Colonic mucosa (tissue), 4 donors: Measurements from ENCODE around the gene ATP6V0D1. TPM values are rescaled to one million over a fixed set of nuclear protein-coding genes. Genes with fewer than 3 reads are reported as not detected.

Source experiments
- DNase-seq: peaks from one replicate; pipeline ENCODE4 v3.0.0-alpha.2; 2020
- H3K27ac ChIP-seq: fragments of 200-600 bp; one replicate; pipeline ENCODE4 v1.8.0; 2021
- H3K27me3 ChIP-seq: fragments of 200-600 bp; one replicate; pipeline ENCODE4 v1.8.0; 2021
- H3K36me3 ChIP-seq: fragments of 200-600 bp; one replicate; pipeline ENCODE4 v1.8.0; 2021
- H3K4me1 ChIP-seq: fragments of 200-600 bp; one replicate; pipeline ENCODE4 v1.8.0; 2021; ENCODE audit warnings: mild to moderate bottlenecking
- H3K4me3 ChIP-seq: fragments of 200-600 bp; one replicate; pipeline ENCODE4 v1.8.0; 2021
- H3K9ac ChIP-seq, 2 donors: one replicate each; pipeline ENCODE4 v1.7.0; 2013; ENCODE audit warnings: control low read depth in 2 of 2, low read depth in 2 of 2, low read length in 2 of 2
- H3K9me3 ChIP-seq: fragments of 200-600 bp; one replicate; pipeline ENCODE4 v1.8.0; 2021
- CTCF ChIP-seq: fragments of 200-600 bp; IDR thresholded peaks from one replicate; pipeline ENCODE4 v1.8.0; 2022; ENCODE audit warnings: antibody characterized with exemption, mild to moderate bottlenecking
- intact Hi-C: fragments of 100-400 bp; cut with DNase I; formaldehyde crosslinking; loops from one replicate; pipeline ENCODE4 v1.14.1; 2022
- total RNA-seq, 2 donors: library from RNA; stranded (reverse); fragmentation: NEBNext Ultra II Directional in 1 of 2; extraction: Animal tissue kit (Norgen Biotek cat#: 25700) in 1 of 2; gene quantifications; one replicate each; pipeline ENCODE4 v1.2.1, GENCODE V29; 2021
- donor health status: healthy.
- donor health status: DM: no; HTN: no; CAD: no.
- donor health status: DM: no; HTN: no; CAD: no.

ATP6V0D1 gene
- total RNA-seq, 2 donors from 2014 or later = 194 to 195 TPM

- no peaks in the 10 kb centered on the region for H3K9me3 ChIP-seq
- H3K9ac ChIP-seq = no peak overlapping the region
- no peak overlapping the region for H3K4me3 ChIP-seq
- H3K27ac ChIP-seq = no peak overlapping the region
- H3K36me3 ChIP-seq = no peaks in the 10 kb centered on the region
- no peak for TF ChIP-seq CTCF
- no peak for DNase-seq
- H3K4me1 ChIP-seq = no peaks in the 10 kb centered on the region
- intact Hi-C loops = no loop called here
- H3K27me3 ChIP-seq = no peaks in the 10 kb centered on the region
These were observed 28.1 kb upstream of the ATP6V0D1 start for GRCh38 chr16:67509016-67509415.

DNA sequence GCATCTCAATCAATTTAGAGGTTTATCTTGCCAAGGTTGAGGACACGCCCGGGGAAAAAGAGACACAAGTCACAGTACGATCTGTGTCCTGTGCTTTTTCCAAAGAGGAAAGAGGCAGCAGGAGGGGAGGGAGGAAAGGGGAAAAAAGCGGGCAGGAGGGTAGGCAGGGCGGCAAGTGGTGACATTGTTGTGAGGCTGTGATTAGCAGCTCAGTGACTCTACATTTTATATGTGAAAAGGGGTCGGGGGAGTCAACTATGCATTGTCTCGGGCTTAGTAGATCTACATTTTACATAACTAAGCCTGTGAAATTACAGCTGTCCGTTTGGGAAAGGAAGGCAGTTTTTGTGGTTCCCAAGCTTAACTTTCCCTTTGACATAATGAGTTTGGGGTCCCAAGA is 25.5 kb upstream of the ATP6V0D1 start:
- DNase-seq = no peak
- TF ChIP-seq CTCF = no peak
- Histone ChIP-seq H3K27ac (no peak overlapping the region), H3K4me3 (no peak overlapping the region), H3K9me3 (no peaks in the 10 kb centered on the region), H3K27me3 (no peaks in the 10 kb centered on the region), H3K9ac (no peak overlapping the region), H3K36me3 (no peaks in the 10 kb centered on the region), H3K4me1 (no peaks in the 10 kb centered on the region)
- intact Hi-C loops = no loop called here

DNA sequence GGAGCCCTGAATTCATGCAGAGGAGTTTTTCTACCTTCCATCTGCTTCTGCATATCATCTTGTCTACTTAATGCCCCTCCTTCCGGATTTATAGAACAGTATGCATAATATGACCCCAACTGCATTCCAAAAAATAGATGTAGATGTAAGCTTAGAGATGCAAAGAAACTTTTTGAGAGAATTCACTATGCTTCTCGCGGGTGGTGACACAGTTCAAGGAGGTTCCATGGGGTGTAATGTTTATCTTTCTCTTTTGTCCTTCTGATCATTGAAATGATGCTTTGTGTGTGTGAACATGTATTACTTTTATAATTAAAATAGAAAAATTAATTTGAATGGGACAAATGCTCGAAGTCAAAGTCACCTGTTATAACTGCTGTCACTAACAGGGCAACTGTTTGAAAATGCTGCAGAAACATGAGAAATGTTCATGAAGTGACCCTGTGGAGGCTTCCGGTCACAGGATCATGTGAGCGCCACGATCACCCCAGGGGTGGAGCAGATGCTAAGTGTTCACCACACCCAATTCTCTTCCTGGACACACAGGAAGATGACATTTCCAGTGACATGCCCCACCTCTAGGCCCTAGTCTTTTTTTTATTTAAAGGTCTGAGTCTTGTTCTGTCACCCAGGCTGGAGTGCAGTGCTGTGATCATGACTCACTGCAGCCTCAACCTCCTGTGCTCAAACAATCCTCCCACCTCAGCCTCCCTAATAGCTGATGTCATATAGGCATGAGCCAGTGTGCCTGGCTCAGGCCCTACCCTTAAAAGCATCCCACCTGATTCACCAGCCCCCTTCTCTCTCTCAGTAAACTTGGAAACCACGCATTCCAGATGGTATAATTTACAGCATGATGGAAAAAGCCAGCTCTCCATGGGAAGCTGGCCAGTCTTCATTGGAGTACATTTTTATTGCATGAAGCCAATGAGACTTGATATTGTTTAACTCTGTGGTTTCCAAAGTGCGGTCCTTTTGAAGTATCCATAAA is 23.4 kb upstream of the ATP6V0D1 start:
- Histone ChIP-seq H3K4me3 (no peak overlapping the region), H3K27ac (peak overlapping the region; percentile 46), H3K27me3 (no peaks in the 10 kb centered on the region), H3K9ac (no peak overlapping the region), H3K4me1 (no peaks in the 10 kb centered on the region), H3K9me3 (no peaks in the 10 kb centered on the region), H3K36me3 (no peaks in the 10 kb centered on the region)
- intact Hi-C loops = no loop called here
- no peak for TF ChIP-seq CTCF
- peak; percentile 68 for DNase-seq

DNA sequence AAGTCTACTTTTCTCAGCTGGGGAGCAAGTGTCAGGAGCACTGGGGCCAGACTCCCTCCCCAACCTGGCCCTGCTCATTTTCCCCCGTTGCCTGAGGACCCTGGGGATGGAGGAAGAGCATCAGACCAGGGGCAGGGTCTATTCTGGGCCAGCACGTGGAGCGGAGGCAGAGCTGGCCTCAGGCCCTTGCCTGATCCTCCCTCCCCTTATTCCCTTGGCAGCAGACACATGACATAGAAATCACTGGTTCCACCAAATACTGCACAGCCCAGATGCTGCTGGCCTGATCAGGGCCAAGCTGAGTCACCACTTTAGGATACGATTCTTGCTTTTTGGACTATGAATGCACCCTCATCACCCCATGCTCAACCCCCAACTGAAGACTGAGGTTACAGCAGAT is 18.1 kb upstream of the ATP6V0D1 start:
- Histone ChIP-seq H3K9ac (no peak overlapping the region), H3K9me3 (no peaks in the 10 kb centered on the region), H3K36me3 (no peaks in the 10 kb centered on the region), H3K27me3 (no peaks in the 10 kb centered on the region), H3K4me1 (no peaks in the 10 kb centered on the region), H3K27ac (no peak overlapping the region), H3K4me3 (no peak overlapping the region)
- no peak for DNase-seq
- TF ChIP-seq CTCF = no peak
- intact Hi-C loops = no loop called here

DNA sequence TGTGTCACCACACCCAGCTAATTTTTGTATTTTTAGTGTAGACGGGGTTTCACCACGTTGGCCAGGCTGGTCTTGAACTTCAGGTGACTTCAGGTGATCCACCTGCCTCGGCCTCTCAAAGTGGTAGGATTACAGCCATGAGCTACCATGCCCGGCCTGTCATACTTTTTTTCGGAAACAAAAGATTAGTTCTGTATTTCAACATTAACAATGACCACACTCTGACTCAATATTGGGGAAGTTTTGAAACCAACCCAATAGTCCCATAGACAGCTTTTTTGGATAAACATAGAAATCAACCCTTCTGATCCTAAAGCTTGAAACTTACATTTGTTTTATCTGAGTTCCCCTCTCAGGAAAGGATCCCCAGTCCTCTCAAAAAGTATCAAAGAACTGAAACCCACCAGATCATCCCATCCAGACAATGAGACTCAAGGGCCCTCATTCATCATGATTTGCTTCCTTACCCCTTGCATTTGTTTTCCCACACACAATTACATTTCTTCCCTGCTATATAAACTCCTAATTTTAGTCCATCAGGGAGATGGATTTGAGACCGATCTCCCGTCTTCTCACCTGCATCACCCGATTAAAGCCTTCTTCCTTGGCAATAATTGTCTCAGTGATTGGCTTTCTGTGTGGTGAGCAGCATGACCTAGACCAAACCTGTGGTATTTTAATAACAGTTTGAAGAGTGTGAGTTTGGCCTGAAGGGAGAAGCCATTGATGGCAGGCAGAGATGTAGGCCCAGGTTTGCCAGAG is 9.6 kb upstream of the ATP6V0D1 start:
- Histone ChIP-seq H3K27ac (peak overlapping the region; percentile 32), H3K36me3 (no peaks in the 10 kb centered on the region), H3K4me3 (no peak overlapping the region), H3K9ac (no peak overlapping the region), H3K4me1 (peaks cover 4% of the 10 kb centered on the region), H3K9me3 (no peaks in the 10 kb centered on the region), H3K27me3 (no peaks in the 10 kb centered on the region)
- intact Hi-C loops = no loop called here
- no peak for TF ChIP-seq CTCF
- no peak for DNase-seq
